GM20000 (cell line): ENCODE results near the gene GHITM.
"Not testable (repeated sequence)": the region's sequence is repeated elsewhere in the genome, so short reads cannot be mapped to it uniquely, and the experiment has no call there.

Source experiments
- DNase-seq: peaks from one replicate; pipeline ENCODE4 v3.0.0; 2012; ENCODE audit warnings: low spot score
- TF ChIP-seq, protein P1 (sequence below): IDR thresholded peaks from 2 replicates; pipeline ENCODE4 v1.5.1; 2012; ENCODE audit warnings: mild to moderate bottlenecking, control low read depth; ENCODE audit errors: extremely low read depth, missing control alignments

Gene GHITM

DNA sequence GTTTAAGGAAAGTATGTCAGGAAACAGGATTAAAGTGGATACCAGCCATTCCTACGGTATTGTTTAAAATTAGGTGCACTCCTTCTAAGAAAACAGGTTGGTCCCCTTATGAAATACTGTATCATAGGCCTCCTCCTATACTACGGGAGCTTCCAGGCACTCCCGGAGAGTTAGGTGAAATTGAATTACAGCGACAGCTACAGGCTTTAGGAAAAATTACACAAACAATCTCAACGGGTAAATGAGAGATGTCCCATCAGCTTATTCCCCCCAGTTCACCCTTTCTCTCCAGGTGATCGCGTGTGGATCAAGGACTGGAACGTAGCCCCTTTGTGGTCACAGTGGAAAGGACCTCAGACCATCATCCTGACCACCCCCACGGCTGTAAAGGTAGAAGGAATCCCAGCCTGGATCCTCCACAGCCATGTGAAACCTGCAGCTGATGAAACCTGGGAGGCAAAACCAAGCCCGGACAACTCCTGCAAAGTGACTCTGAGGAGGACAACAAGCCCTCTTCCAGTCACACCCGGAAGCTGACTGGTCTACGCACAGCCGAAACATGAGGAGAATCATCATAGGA, 25.1 kb upstream of the GHITM start:
- TF ChIP-seq, protein P1, sequence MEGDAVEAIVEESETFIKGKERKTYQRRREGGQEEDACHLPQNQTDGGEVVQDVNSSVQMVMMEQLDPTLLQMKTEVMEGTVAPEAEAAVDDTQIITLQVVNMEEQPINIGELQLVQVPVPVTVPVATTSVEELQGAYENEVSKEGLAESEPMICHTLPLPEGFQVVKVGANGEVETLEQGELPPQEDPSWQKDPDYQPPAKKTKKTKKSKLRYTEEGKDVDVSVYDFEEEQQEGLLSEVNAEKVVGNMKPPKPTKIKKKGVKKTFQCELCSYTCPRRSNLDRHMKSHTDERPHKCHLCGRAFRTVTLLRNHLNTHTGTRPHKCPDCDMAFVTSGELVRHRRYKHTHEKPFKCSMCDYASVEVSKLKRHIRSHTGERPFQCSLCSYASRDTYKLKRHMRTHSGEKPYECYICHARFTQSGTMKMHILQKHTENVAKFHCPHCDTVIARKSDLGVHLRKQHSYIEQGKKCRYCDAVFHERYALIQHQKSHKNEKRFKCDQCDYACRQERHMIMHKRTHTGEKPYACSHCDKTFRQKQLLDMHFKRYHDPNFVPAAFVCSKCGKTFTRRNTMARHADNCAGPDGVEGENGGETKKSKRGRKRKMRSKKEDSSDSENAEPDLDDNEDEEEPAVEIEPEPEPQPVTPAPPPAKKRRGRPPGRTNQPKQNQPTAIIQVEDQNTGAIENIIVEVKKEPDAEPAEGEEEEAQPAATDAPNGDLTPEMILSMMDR: no peak
- no peak for DNase-seq

DNA sequence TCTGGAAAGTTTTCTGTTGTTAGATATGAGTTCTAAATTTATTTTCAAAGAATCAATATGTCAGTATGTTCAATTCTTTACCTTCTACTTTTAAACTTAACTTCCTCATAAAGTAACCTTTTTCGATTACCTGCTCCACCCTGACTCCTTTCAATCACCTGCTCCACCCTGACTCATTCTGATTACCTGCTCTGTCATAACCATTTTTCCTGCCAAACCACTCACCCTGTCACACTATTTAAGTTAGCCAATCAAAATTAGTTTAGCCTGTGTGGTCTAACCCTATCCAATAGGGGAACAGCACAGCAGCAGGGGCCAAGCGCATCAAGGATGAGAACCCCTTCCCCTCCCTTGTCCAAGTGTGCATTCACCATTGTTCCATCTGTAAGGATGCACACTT, 22.1 kb upstream of the GHITM start:
- not testable (repeated sequence) for DNase-seq

DNA sequence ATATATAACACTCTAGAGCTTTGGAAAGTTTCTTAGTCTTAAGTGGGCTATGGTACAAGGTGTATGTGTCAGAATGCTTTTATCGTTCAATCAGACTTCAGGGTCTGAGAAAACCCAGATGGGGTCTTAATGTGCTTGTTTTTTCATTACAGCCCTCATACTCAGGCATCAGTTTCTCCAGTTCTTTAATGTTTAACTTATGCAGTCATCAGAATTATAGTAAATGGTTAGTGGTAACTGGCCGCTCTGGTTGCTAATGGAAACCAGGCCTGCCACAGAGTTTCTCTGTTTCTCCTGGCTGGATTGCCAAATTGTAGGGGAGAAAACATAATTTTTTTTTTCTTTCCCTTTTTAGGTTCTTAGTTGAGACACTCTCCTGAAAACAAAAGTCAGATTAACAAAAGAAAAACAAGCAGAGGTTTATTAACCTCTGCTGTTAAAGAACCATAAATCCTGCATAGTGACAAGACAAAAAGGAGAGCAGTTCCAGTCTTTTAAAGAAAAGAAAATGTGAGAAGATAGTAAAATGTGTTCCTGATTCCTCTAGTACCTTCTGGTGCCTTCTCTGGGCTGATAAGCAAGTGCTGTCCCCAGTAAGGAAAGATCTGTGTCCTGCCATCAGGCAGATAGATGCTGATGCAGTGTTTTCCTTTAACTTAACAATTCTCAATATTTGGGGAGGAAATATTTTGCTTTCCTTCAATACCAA, 21.5 kb upstream of the GHITM start:
- no peak for DNase-seq
- TF ChIP-seq, protein P1: no peak

DNA sequence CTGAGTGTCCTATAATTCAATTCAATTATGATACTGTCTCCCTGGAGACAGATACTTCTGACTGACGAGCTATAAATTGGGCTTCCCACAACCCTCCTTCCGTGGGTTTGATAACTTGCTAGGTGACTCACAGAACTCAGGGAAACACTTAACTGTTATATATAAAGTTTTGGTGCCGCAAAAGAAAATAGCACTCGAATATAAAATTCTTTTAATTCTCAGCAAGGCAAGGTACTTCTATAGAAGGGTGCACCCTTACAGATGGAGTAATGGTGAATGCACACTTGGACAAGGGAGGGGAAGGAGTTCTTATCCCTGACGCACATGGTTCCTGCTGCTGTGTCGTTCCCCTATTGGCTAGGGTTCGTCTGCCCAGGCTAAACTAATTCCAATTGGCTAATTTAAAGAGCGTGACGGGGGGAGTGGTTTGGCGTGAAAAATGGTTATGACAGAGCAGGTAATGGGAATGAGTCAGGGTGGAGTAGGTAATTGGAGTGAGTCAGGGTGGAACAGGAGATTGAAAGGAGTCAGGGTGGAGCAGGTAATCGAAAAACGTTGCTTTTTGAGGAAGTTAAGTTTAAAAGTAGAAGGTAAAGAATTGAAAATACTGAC, 20.8 kb upstream of the GHITM start:
- DNase-seq: no peak
- TF ChIP-seq, protein P1: no peak

DNA sequence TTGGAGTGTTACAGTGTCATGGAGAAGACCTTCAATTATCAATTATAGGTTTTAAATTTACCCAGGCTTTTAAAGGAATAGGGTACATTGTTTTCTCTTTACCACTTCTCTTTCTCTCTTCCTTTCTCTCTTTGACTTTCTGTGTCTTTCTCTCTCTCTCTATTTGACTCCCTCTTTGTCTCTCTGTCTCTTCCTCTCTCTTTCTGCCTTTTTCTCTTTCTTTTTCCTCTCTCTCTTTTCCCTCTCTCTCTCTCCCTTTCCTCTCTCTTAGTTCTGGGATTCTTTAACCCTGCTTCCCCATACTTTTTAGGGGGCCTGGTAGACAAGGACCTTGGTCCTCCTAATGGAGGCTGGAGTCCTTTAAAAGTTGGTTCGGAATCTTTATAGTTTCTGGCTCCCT, 15.9 kb upstream of the GHITM start:
- TF ChIP-seq, protein P1: no peak
- DNase-seq: no peak

DNA sequence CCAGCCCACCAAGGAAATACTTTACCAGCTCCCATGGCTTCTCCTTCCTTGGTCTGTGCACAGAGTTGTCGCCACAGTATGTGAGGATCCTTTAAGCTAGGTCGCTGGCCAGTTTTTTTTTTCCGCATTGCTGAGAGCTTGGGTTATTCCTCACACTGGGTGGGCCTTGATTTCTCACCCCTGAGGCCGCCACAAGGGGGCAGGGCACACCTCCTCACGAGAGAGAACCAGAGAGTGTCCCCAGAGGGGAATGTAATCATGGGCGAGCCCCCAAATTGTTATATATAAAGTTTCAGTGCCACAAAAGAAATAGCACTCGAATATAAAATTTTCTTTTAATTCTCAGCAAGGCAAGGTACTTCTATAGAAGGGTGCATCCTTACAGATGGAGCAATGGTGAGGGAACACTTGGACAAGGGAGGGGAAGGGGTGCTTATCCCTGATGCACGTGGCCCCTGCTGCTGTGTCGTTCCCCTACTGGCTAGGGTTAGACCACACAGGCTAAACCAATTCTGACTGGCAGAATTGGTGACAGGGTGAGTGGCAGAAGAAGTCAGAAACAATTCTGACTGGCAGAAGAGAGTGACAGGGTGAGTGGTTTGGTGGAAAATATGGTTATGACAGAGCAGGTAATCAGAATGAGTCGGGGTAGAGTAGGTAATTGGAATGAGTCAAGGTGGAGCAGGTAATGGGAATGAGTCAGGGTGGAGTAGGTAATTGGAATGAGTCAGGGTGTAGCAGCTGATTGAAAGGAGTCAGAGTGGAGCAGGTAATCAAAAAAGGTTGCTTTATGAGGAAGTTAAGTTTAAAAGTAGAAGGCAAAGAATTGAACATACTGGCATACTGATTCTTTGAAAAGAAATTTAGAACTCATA, 13.2 kb upstream of the GHITM start:
- not testable (repeated sequence) for DNase-seq

DNA sequence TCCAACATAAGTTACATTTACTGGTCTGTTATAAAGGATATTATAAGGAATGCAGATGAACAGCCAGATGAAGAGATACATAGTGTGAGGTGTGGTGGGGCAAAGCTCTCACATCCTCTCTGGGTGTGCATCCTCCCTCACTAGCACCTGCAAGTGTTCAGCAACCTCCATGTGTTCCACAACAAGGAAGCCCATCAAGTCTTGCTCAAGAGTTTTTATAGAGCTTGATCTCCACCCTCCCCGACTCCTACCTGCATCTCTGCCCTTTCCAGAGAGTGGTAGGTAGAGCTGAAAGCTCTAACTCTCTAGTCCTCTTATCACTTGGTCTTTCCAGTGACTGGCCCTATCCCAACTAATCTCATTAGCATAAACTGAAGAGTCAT, 12.5 kb upstream of the GHITM start:
- DNase-seq: no peak
- TF ChIP-seq, protein P1: no peak

DNA sequence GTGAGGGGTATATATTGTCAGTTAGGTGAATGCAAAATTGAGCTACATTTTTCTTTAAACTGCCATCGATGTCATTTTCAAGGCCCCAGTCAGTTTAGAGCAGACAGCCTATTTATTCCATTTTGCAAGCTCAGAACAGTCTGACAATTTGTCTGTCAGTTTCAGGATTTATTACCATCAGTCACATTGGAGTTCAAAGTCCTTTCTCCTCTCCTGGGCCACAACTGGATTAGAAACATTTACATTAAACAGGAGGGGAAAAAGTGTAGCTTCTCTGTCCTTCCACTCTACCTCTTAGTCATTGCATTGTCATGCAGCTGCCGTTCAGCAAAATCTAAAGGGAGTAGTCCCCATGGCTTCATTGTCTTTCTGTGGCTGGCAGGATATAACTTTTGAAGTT, 3.5 kb upstream of the GHITM start:
- TF ChIP-seq, protein P1: no peak
- no peak for DNase-seq
